OCI-LY3 (cell line): ENCODE results near the gene ATOH8.

Experiments
- H2AFZ ChIP-seq: fragments of 200-600, 300-600 bp; shearing (Covaris generic); 2 replicates; pipeline ENCODE4 v1.6.0; 2014; ENCODE audit warnings: antibody characterized with exemption, low read depth, low read length
- H3K27ac ChIP-seq: fragments of 200-600, 300-600 bp; sonication (generic); 2 replicates; pipeline ENCODE4 v1.5.1; 2014; ENCODE audit warnings: mild to moderate bottlenecking, low read length, moderate library complexity, mixed read lengths
- H3K27me3 ChIP-seq: fragments of 200-600, 300-600 bp; sonication (generic); 2 replicates; pipeline ENCODE4 v1.6.1; 2014; ENCODE audit warnings: low read depth, low read length, mixed read lengths
- H3K36me3 ChIP-seq: fragments of 200-600, 300-600 bp; sonication (generic); replicated peaks from 2 replicates; pipeline ENCODE3; 2014; ENCODE audit warnings: low read depth, low read length, mixed read lengths
- H3K4me1 ChIP-seq: fragments of 300-600, 200-600 bp; sonication (generic); 2 replicates; pipeline ENCODE4 v1.6.1; 2014; ENCODE audit warnings: low read length, mixed read lengths
- H3K4me2 ChIP-seq: fragments of 200-600, 300-600 bp; sonication (generic); 2 replicates; pipeline ENCODE4 v1.6.1; 2014; ENCODE audit warnings: low read length, mixed read lengths
- H3K4me3 ChIP-seq: fragments of 300-600, 200-600 bp; sonication (generic); 2 replicates; pipeline ENCODE4 v1.5.1; 2014; ENCODE audit warnings: antibody characterized with exemption, mild to moderate bottlenecking, low read length, moderate library complexity
- H3K79me2 ChIP-seq: fragments of 300-600, 200-600 bp; shearing (Covaris generic); 2 replicates; pipeline ENCODE4 v1.6.1; 2014; ENCODE audit warnings: mild to moderate bottlenecking, low read length, mixed read lengths
- H3K9ac ChIP-seq: fragments of 300-600, 200-600 bp; shearing (Covaris generic); 2 replicates; pipeline ENCODE4 v1.6.0; 2014; ENCODE audit warnings: mild to moderate bottlenecking, low read length, moderate library complexity
- H3K9me3 ChIP-seq: fragments of 200-600, 300-600 bp; shearing (Covaris generic); 2 replicates; pipeline ENCODE4 v1.6.1; 2014; ENCODE audit warnings: low read length, mixed read lengths; ENCODE audit not compliant: insufficient read depth
- H4K20me1 ChIP-seq: fragments of 200-600, 300-600 bp; sonication (generic); 2 replicates; pipeline ENCODE4 v1.6.1; 2016; ENCODE audit warnings: low read length, mixed read lengths; ENCODE audit not compliant: insufficient read depth
- CTCF ChIP-seq: fragments of 200-600, 300-600 bp; sonication (generic); IDR thresholded peaks from 2 replicates; pipeline ENCODE4 v1.5.1; 2014; ENCODE audit warnings: antibody characterized with exemption, low read length, low read depth
- EZH2phosphoT487 ChIP-seq: fragments of 200-600 bp; shearing (Covaris generic); IDR thresholded peaks from 2 replicates; pipeline ENCODE4 v1.6.1; 2018; ENCODE audit warnings: antibody characterized with exemption, mixed run types, low read depth

The ATOH8 gene

GRCh38 chr2:85830645-85831044 is 76.9 kb downstream of the ATOH8 start:
- H3K4me3 ChIP-seq = no peak overlapping the region

GRCh38 chr2:85831735-85832134 is 77.9 kb downstream of the ATOH8 start:
- no peak overlapping the region for H2AFZ ChIP-seq
- no peaks in the 10 kb centered on the region for H3K79me2 ChIP-seq
- TF ChIP-seq EZH2phosphoT487 = no peak
- peaks cover 48% of the 10 kb centered on the region for H3K4me1 ChIP-seq
- H3K27ac ChIP-seq = peak overlapping the region; percentile 46
- peak overlapping the region; percentile 12 for H3K4me2 ChIP-seq
- peaks cover 19% of the 10 kb centered on the region for H3K36me3 ChIP-seq
- no peaks in the 10 kb centered on the region for H3K27me3 ChIP-seq
- no peak overlapping the region for H3K4me3 ChIP-seq
- no peaks in the 10 kb centered on the region for H4K20me1 ChIP-seq
- H3K9me3 ChIP-seq = no peaks in the 10 kb centered on the region
- no peak overlapping the region for H3K9ac ChIP-seq

More at GRCh38 chr2:85830645-85831044, 76.9 kb downstream of the ATOH8 start:
- peaks cover 10% of the 10 kb centered on the region for H3K36me3 ChIP-seq
- no peaks in the 10 kb centered on the region; the same call in 1 of the 2 replicates for H3K27me3 ChIP-seq
- H3K4me2 ChIP-seq = no peak overlapping the region
- TF ChIP-seq CTCF (peak; percentile 57), EZH2phosphoT487 (no peak)
- H4K20me1 ChIP-seq = no peaks in the 10 kb centered on the region
- peaks cover 48% of the 10 kb centered on the region for H3K4me1 ChIP-seq
- H3K9ac ChIP-seq = no peak overlapping the region
- 0 out of 2 replicates have a peak overlapping the region, but pooled peaks have one; percentile 9 for H3K27ac ChIP-seq
- no peaks in the 10 kb centered on the region for H3K79me2 ChIP-seq
- no peaks in the 10 kb centered on the region for H3K9me3 ChIP-seq
- no peak overlapping the region for H2AFZ ChIP-seq

GRCh38 chr2:85834466-85834865 is 80.7 kb downstream of the ATOH8 start:
- Histone ChIP-seq H3K79me2 (no peaks in the 10 kb centered on the region), H3K4me2 (no peak overlapping the region), H3K27ac (no peak overlapping the region), H3K9me3 (no peaks in the 10 kb centered on the region), H3K9ac (no peak overlapping the region), H4K20me1 (no peaks in the 10 kb centered on the region), H3K4me1 (peaks cover 29% of the 10 kb centered on the region), H2AFZ (no peak overlapping the region), H3K27me3 (no peaks in the 10 kb centered on the region), H3K36me3 (peaks cover 45% of the 10 kb centered on the region), H3K4me3 (no peak overlapping the region)
- TF ChIP-seq EZH2phosphoT487 (no peak), CTCF (no peak)
